Measurements from ENCODE around the gene PLPP1. TPM values are rescaled to one million over a fixed set of nuclear protein-coding genes. Genes with fewer than 3 reads are reported as not detected.

PLPP1 gene
- polyA plus RNA-seq, 3 donors = 0.87 to 1.5 (median 0.98) TPM

- no peak overlapping the region for H3K4me3 ChIP-seq (replicated peaks in 1 of 3; ENCODE audit: low read depth in 2 of 3, low read length in 3 of 3)
- no peaks in the 10 kb centered on the region for H3K79me2 ChIP-seq (ENCODE audit: insufficient read depth, low read length)
- H3K27ac Mint-ChIP-seq = no peak overlapping the region
- H2AFZ ChIP-seq (ENCODE audit: insufficient read depth, low read depth, low read length, poor library complexity, severe bottlenecking) = no peak overlapping the region
- no peaks in the 10 kb centered on the region for H4K20me1 ChIP-seq (ENCODE audit: insufficient read depth, low read length)
- no peak for DNase-seq
- no peak for TF ChIP-seq CTCF (IDR thresholded peaks at IDR 0.05)
- H3K4me1 Mint-ChIP-seq = peaks cover 11% of the 10 kb centered on the region
- no peaks in the 10 kb centered on the region for H3K27me3 Mint-ChIP-seq (ENCODE audit: low read depth in 3 of 3)
- WGBS (ENCODE audit: insufficient coverage) = no CpG with 5 or more reads among the region's 2 CpGs
- no peak overlapping the region for H3K9ac ChIP-seq (ENCODE audit: insufficient read depth, low read length, poor library complexity, severe bottlenecking)
- H3K27ac ChIP-seq (ENCODE audit: low read depth in 1 of 2, low read length in 2 of 2) = no peak overlapping the region
- intact Hi-C loops (cut with micrococcal nuclease) = no loop called here
- H3K4me3 Mint-ChIP-seq = no peak overlapping the region
- H3K36me3 Mint-ChIP-seq = peaks cover 52% of the 10 kb centered on the region in 2 donors
- no peak overlapping the region for H3K4me2 ChIP-seq (replicated peaks; ENCODE audit: extremely low read depth, low read length, poor library complexity, severe bottlenecking)
- H3K36me3 ChIP-seq (replicated peaks in 1 of 2; ENCODE audit: control insufficient read depth in 1 of 2, insufficient read depth in 2 of 2, low read length in 2 of 2) = peaks cover 35 to 79% of the 10 kb centered on the region in 2 donors
- no peaks in the 10 kb centered on the region for H3K27me3 ChIP-seq (ENCODE audit: control insufficient read depth in 2 of 2, insufficient read depth in 2 of 2, low read length in 2 of 2)
- peaks cover 0 to 5% of the 10 kb centered on the region in 2 donors for H3K4me1 ChIP-seq (ENCODE audit: control insufficient read depth in 1 of 2, insufficient read depth in 2 of 2, low read length in 2 of 2)
- peaks cover 0 to 2% (median 0%) of the 10 kb centered on the region in 7 donors for H3K9me3 Mint-ChIP-seq
- H3K9me3 ChIP-seq (replicated peaks in 1 of 2; ENCODE audit: control insufficient read depth in 1 of 2, insufficient read depth in 1 of 2, low read length in 2 of 2) = no peaks in the 10 kb centered on the region
Observed at GRCh38 chr5:55413644-55414043, 121.1 kb downstream of the PLPP1 start.

GRCh38 chr5:55411876-55412275 lies 122.9 kb downstream of the PLPP1 start:
- intact Hi-C loops (cut with micrococcal nuclease) = no loop called here
- Mint-ChIP-seq H3K36me3 (peaks cover 50 to 52% of the 10 kb centered on the region in 2 donors), H3K27ac (no peak overlapping the region), H3K4me3 (no peak overlapping the region), H3K27me3 (ENCODE audit: low read depth in 3 of 3) (no peaks in the 10 kb centered on the region), H3K9me3 (peaks cover 0 to 2% (median 0%) of the 10 kb centered on the region in 7 donors), H3K4me1 (peaks cover 19% of the 10 kb centered on the region)
- peaks cover 0 to 5% of the 10 kb centered on the region in 2 donors for H3K4me1 ChIP-seq (ENCODE audit: control insufficient read depth in 1 of 2, insufficient read depth in 2 of 2, low read length in 2 of 2)
- WGBS (ENCODE audit: insufficient coverage) = no CpG with 5 or more reads among the region's 1 CpG
- H3K79me2 ChIP-seq (ENCODE audit: insufficient read depth, low read length) = no peaks in the 10 kb centered on the region
- peaks cover 30 to 76% of the 10 kb centered on the region in 2 donors for H3K36me3 ChIP-seq (replicated peaks in 1 of 2; ENCODE audit: control insufficient read depth in 1 of 2, insufficient read depth in 2 of 2, low read length in 2 of 2)
- no peak for DNase-seq
- no peak overlapping the region for H3K4me3 ChIP-seq (replicated peaks in 1 of 3; ENCODE audit: low read depth in 2 of 3, low read length in 3 of 3)
- H3K27me3 ChIP-seq (ENCODE audit: control insufficient read depth in 2 of 2, insufficient read depth in 2 of 2, low read length in 2 of 2) = no peaks in the 10 kb centered on the region
- H3K9me3 ChIP-seq (replicated peaks in 1 of 2; ENCODE audit: control insufficient read depth in 1 of 2, insufficient read depth in 1 of 2, low read length in 2 of 2) = no peaks in the 10 kb centered on the region
- no peak for TF ChIP-seq CTCF (IDR thresholded peaks at IDR 0.05)
- H3K27ac ChIP-seq (ENCODE audit: low read depth in 1 of 2, low read length in 2 of 2) = no peak overlapping the region
- no peak overlapping the region for H3K4me2 ChIP-seq (replicated peaks; ENCODE audit: extremely low read depth, low read length, poor library complexity, severe bottlenecking)
- H4K20me1 ChIP-seq (ENCODE audit: insufficient read depth, low read length) = peaks cover 4% of the 10 kb centered on the region
- no peak overlapping the region for H3K9ac ChIP-seq (ENCODE audit: insufficient read depth, low read length, poor library complexity, severe bottlenecking)
- no peak overlapping the region for H2AFZ ChIP-seq (ENCODE audit: insufficient read depth, low read depth, low read length, poor library complexity, severe bottlenecking)
